GM18861 (cell line): Measurements from ENCODE around the gene ACOT7.
A peak's percentile ranks its signal among the peaks of the same experiment; 100 is the strongest.
"Not testable (repeated sequence)": the region's sequence is repeated elsewhere in the genome, so short reads cannot be mapped to it uniquely, and the experiment has no call there.

Experiments used
- ATAC-seq: cut with Tn5 transposase; IDR thresholded peaks from one replicate; pipeline ENCODE4 v1.9.1; 2021; ENCODE audit not compliant: unreplicated experiment

The ACOT7 gene, protein sequence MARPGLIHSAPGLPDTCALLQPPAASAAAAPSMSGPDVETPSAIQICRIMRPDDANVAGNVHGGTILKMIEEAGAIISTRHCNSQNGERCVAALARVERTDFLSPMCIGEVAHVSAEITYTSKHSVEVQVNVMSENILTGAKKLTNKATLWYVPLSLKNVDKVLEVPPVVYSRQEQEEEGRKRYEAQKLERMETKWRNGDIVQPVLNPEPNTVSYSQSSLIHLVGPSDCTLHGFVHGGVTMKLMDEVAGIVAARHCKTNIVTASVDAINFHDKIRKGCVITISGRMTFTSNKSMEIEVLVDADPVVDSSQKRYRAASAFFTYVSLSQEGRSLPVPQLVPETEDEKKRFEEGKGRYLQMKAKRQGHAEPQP

DNA sequence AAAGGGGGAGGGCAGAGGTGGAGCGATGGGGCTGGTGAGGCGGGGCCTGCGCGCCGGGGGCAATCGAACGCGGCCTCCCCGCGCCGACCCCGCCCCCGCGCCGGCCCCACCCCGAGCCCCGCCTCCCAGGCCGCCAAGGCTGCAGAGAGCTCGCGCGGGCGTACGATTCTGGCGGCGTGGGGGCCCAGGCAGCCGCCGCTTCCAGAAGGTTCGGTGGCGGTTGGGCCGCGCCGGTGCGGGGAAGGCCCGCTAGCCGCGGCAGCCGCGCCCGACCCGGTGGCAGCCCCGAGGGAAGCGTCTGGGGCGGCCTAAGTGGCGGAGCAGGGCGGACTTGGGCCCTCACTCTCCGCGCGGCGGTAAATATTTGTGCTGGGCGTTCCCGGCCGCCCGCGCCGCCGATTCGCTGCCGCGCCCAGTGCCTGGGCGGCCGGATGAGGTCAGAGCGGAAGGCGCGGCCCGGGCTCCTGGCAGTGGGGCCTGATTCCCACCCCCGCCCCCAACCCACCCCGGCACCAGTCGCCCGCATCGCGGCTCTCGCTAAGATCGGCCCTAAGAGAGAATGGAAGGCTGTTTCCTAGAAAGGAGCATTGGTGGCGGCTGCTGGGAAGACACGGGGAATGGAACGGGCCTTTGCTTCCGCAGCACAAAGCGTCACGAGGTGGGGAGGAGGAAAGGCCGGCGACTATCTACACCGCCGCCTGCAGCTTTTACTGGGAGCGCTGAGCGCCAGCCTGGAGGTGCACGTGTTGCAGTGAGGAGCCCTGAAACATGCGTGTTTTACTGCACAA, at the start of gene ACOT7:
Gene ACOT7, minus strand, starts transcription at position 368 of the 788 bp plus-strand sequence. CDS start 368 bp downstream, outside the sequence.
- peak; percentile 76 for ATAC-seq

GRCh38 chr1:6441586-6441985, 48.0 kb upstream of the ACOT7 start:
- no peak for ATAC-seq

DNA sequence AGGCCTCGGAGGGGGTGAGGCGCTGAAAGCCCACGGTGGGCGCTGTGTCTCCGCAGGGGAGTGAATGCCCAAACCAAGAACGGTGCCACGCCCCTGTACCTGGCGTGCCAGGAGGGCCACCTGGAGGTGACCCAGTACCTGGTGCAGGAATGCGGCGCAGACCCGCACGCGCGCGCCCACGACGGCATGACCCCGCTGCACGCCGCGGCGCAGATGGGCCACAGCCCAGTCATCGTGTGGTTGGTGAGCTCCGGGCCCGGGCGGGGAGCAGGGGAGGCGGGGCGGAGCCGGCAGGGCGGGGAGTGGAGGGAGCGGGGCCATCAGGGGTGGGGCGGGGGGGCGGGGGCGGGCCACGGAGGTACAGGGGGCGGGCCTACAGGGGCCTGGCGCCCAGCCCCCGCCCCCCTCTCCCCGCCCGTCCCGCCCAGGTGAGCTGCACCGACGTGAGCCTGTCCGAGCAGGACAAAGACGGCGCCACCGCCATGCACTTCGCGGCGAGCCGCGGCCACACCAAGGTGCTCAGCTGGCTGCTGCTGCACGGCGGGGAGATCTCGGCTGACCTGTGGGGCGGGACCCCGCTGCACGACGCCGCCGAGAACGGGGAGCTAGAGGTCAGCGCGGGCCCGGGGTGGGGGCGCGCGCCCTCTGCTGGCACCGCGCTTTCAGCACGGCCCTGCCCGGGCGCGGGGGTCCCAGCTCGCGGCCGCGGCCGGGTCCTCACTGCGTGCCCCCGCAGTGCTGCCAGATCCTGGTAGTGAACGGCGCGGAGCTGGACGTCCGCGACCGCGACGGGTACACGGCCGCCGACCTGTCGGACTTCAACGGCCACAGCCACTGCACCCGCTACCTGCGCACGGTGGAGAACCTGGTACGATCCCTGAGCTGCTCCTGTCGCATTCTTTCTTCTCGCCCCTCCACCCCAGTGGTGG, 46.9 kb upstream of the ACOT7 start:
- no peak for ATAC-seq

- no peak for ATAC-seq
Measured at GRCh38 chr1:6438047-6438525, 44.5 kb upstream of the ACOT7 start.

DNA sequence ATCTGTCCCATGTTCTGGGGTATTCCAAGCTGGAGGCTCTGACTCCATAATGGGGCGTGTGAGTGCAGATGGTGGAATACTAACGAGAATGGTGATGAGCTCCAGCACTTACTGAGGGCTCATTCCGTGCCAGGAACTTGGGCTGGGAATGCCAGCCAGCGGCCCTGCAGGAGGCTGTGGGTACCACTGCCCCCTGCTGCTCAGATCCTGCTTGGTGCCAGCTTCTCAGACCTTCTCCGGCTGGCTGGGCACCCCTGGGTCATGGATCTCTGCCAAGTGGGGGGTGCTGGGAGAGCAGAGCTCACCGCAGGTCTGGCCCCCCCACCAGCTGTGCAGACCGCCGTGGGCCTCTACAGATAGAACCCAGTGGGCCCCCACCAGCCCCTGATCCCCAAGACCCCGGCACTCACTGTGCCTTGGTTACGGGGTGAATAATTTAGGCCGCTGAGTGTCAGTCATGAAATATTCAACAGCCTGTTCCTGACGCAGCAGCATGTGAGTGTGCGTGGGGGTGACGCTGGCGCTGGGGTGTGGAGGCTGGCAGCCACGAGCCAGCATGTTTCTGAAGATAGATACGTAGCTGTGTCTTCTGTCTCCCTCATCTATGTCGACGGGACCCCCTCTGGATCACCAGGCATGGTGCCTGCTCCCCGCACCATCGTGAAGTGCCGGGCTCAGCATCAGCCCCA, 43.6 kb upstream of the ACOT7 start:
- not testable (repeated sequence) for ATAC-seq

DNA sequence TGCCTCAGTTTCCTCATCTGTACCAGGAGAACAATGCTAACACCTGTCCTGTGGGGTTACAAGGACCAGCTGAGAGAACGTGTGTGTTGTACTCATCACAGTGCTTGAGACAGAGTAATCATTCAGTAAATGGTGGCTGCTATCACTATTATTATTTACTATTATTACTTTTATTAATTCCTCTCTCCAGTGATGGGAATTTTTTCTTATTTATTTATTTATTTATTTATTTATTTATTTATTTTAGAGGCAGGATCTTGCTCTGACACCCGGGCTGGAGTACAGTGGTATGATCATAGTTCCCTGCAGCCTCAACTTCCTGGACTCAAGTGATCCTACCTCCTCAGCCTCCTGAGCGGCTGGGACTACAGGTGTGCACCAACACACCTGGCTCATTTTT, 42.7 kb upstream of the ACOT7 start:
- not testable (repeated sequence) for ATAC-seq

- no peak for ATAC-seq
Measured at GRCh38 chr1:6435547-6435946, 42.0 kb upstream of the ACOT7 start.

DNA sequence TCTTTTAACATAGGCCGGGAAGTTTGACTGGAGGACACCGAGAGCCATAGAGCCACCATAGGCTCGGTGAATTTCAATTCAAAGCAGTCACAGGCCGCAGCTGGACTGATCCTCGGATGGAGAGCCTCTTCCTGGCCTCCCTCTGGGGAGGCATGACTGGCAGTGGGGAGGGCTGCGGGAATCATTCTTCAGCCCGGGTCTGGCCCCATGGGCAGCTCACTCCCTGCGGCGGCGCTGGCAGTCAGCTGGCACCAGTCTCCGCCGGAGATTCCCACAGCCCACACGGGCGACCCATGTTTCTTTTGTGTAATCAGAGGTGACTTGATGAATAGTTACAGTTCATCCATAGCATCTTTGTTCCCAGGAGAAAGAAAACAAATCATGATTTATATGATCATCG, 41.6 kb upstream of the ACOT7 start:
- ATAC-seq, result no peak

DNA sequence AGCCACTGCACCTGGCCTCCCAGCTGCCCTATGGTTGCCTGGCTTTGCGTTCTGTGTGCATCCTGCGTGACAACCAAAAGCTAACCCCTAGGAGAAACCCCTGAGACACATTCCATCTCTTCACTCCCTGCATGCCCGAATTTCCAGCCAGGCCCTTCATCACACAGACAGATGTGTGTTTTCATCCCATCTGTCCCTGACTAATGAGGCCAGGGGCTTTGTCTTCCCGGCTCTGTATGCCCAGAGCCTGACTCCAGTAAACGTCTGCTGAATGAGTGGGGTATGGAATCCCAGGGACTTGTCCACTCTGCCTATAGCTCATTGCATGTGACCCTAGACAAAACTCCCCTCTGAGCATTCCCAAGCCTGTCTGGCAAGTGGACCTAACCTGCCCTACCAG, 40.6 kb upstream of the ACOT7 start:
- ATAC-seq, result no peak

DNA sequence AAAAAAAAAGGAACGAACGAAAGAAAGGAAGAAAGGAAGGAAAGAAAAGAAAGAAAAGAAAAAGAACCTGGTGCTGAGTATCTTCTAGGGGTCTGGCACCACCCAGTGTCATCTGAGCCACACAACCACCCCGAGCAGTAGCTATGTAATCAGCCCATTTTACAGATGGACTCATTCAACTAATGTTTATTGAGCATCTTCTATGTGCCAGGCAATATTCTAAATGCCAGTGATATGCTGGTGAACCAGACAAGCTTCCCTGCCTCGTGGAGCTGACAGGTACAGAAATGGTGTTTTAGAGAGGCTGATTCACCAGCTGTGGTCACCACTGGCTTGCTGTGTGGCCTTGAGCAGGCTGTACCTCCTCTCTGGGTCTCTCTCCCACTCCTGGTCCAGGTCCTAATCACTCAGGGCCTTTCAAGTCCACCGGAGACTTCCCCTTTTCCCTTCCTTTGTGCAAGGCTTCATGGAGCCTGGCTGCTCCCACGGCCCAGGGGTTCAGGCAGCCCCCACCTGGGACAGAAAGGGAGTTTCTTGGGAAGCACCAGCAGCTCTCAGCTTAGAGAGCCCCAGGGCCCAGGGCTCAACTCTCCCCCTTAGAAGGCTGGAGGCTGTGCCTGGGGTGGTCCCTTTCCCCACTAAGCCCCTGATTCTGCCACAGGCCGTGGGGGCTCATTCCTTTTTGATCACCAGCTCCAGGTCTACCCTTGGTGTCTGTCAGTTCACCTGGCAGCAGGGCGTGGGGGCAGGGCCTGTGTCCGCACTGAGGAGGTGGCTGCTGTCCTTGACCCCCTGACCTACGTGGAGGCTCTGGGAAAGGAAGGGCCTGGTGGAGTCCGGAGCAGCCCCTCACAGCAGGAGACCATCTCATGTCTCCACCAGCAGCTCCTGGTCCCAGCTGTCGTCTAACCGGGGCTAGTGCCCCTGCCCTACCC, 38.3 kb upstream of the ACOT7 start:
- ATAC-seq, result not testable (repeated sequence)

GRCh38 chr1:6429660-6430411, 36.3 kb upstream of the ACOT7 start:
- ATAC-seq, result not testable (repeated sequence)

DNA sequence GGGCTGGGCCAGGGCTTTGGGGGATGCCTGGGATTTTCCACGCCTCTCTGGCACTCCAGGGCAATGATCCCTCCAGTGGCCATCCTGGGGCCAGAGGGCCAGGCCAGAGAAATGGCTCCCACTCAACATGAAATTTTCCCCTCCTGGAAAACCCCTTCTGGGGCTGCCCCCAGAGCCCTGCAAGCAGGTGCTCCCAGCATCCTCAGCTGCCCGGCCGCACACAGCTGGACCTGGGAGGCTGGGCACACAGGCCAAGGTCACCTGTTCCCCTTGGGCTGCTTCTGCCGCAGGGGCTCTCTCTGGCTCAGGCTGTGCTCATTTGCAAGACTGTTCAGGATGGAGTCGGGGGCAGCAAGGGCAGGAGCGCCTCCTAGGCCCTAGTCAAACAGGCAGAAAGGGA, 34.9 kb upstream of the ACOT7 start:
- ATAC-seq, result not testable (repeated sequence)

GRCh38 chr1:6427441-6428390, 34.1 kb upstream of the ACOT7 start:
- no peak for ATAC-seq

DNA sequence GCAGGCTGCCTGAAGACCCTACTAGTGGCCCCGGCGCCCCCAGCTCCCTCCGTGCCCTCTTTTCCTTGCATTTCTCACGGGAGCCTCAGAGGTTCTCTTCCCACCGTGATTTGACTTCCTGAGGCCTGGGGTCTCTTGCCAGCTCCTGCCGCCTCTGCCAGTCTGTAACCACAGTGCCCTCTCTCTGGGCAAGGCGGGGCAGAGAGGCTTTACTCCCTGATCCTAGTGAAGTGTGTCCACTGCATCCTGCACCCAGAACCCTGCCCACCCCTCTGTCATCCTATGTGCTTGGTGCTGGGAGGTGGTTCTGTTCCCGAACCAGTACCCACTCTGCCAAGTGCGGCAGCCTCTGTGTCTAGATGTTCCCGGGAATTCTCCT, 33.4 kb upstream of the ACOT7 start:
- no peak for ATAC-seq

DNA sequence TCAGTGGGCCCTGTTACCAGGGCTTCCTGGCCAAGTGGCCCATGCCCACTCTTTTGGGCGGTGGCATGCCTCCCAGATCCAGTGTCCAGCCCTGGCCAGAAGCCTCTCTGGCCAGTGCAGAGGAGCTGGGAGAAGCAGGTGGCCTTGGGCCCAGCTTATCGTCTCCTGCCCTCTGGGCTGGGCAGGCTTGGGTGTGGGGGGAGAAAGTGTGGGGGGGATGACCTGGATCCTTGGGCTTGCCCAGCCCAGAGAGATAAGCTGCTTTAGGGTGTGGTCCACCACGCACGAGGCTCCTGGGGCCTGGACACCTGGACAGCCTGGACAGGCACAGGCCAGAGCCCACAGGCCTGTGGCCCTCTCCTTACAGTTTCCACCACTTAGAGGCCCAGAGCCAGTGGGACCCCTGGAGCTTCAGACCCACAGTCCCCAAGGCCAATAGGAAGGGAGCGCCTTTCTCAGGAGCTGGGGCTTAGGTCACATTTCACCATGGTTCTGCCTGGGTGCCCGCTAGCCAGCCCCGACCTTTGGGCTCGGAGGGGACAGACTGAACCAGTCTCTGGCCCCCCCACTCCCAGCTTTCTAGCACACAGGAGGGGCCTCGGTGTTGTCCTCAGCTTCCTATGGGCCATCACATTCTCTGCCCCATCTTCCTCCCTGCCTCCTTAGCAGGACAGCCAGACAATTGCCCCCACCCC, 32.9 kb upstream of the ACOT7 start:
- no peak for ATAC-seq

DNA sequence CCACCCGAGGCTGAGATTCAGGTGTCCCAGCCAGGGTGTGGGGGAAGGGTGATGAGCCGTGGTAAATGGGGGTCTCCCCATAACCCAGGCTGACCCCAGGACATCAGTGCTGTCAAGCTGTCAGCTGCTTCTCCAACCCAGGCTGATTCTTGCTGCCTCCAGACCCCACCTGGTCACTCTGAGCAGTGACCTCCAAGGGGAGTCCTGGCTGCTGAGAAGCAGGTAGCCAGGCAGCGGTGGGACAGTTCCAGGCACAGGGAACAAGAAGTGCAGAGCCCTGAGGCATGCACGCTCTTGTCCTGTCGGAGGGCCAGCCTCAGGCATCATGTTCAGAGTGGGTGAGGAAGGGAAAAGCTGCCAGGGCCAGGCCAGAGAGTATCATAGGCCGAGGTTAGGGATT, 32.1 kb upstream of the ACOT7 start:
- ATAC-seq, result no peak
